ENCODE measurements around the gene OASL. TPM values are rescaled to one million over a fixed set of nuclear protein-coding genes. Genes with fewer than 3 reads are reported as not detected.
A peak's percentile ranks its signal among the peaks of the same experiment; 100 is the strongest.

Gene OASL
- total RNA-seq, 1 donor from 2014 or later, result 0.11 TPM

- Mint-ChIP-seq H3K9me3 (no peaks in the 10 kb centered on the region), H3K4me3 (no peak overlapping the region), H3K27ac (no peak overlapping the region), H3K36me3 (no peaks in the 10 kb centered on the region), H3K4me1 (no peaks in the 10 kb centered on the region), H3K27me3 (ENCODE audit: low read depth) (no peaks in the 10 kb centered on the region)
- TF ChIP-seq, protein P1, sequence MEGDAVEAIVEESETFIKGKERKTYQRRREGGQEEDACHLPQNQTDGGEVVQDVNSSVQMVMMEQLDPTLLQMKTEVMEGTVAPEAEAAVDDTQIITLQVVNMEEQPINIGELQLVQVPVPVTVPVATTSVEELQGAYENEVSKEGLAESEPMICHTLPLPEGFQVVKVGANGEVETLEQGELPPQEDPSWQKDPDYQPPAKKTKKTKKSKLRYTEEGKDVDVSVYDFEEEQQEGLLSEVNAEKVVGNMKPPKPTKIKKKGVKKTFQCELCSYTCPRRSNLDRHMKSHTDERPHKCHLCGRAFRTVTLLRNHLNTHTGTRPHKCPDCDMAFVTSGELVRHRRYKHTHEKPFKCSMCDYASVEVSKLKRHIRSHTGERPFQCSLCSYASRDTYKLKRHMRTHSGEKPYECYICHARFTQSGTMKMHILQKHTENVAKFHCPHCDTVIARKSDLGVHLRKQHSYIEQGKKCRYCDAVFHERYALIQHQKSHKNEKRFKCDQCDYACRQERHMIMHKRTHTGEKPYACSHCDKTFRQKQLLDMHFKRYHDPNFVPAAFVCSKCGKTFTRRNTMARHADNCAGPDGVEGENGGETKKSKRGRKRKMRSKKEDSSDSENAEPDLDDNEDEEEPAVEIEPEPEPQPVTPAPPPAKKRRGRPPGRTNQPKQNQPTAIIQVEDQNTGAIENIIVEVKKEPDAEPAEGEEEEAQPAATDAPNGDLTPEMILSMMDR (IDR thresholded peaks at IDR 0.05; ENCODE audit: unreplicated experiment), result no peak
- no peak for DNase-seq (ENCODE audit: low spot score in 2 of 2, unreplicated experiment in 2 of 2)
Observed at GRCh38 chr12:120972870-120973543, 66.0 kb downstream of the OASL start.

DNA sequence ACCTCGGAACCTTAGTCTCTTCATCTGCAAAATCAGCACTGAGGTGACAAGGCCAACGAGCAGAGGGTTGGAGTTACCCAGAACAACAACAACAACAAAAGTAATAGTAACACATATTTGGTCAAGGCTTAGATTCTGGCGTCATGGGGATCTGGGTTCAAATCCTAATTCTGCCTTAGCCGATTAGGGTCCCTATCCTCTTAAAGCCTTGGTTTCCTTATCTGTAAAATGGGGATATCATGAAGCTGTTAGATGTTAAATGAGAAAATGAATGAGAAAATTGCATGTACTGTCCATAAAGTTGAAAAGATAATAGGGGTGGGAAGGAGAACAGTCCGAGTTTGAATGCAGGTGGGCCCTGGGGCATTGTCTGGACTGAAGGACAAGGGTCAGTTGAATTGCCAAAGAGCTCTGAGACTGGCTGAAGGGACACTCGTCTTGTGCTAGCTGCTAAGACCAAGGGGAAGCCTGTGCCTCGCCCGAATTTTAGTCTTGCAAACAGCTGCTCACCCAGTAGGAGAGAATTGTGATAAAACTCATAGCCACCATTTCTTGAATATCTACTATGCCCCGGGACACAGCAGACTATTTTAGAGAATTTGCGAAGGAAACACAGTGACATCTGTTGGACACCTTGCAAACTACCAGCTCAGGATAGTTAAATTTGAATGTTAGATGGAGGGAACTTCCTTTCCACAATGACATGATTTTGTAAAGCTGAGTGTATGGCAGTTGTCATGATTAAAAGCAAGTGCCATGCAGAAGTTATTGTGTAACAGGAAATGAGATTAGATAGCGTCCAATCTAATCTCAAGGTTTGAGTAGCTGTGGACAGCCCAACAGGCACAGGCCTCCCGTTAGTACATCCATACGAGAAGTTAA is 67.5 kb downstream of the OASL start:
- no peak overlapping the region for H3K27ac Mint-ChIP-seq
- no peaks in the 10 kb centered on the region for H3K36me3 Mint-ChIP-seq
- TF ChIP-seq, protein P1 (IDR thresholded peaks at IDR 0.05; ENCODE audit: unreplicated experiment), result peak; percentile 60
- no peak overlapping the region for H3K4me3 Mint-ChIP-seq
- no peaks in the 10 kb centered on the region for H3K4me1 Mint-ChIP-seq
- no peaks in the 10 kb centered on the region for H3K9me3 Mint-ChIP-seq
- H3K27me3 Mint-ChIP-seq (ENCODE audit: low read depth), result no peaks in the 10 kb centered on the region
- DNase-seq (ENCODE audit: low spot score in 2 of 2, unreplicated experiment in 2 of 2), result no peak

- no peak overlapping the region for H3K4me3 Mint-ChIP-seq
- H3K36me3 Mint-ChIP-seq, result no peaks in the 10 kb centered on the region
- TF ChIP-seq, protein P1 (IDR thresholded peaks at IDR 0.05; ENCODE audit: unreplicated experiment), result no peak
- H3K27me3 Mint-ChIP-seq (ENCODE audit: low read depth), result no peaks in the 10 kb centered on the region
- DNase-seq (ENCODE audit: low spot score in 2 of 2, unreplicated experiment in 2 of 2), result no peak
- H3K9me3 Mint-ChIP-seq, result no peaks in the 10 kb centered on the region
- no peak overlapping the region for H3K27ac Mint-ChIP-seq
- no peaks in the 10 kb centered on the region for H3K4me1 Mint-ChIP-seq
Observed at GRCh38 chr12:120970310-120970709, 68.7 kb downstream of the OASL start.

Other genes with a start within 250 kb of the OASL start
- 75.6 to 83.4 TPM (median 79.8 TPM) in 3 replicates for gene SPPL3, start 134.9 kb downstream of the OASL start, total RNA-seq
- not detected in 3 replicates for gene HNF1A, start 60.7 kb downstream of the OASL start, total RNA-seq
- gene C12orf43, start 22.8 kb downstream of the OASL start, total RNA-seq, result 18.0 to 19.0 TPM (median 18.2 TPM) in 3 replicates
- gene P2RX7, start 93.6 kb upstream of the OASL start, total RNA-seq, result 0.40 to 0.75 TPM (median 0.50 TPM) in 3 replicates
- gene P2RX4, start 170.9 kb upstream of the OASL start, total RNA-seq, result 19.3 to 25.6 TPM (median 23.4 TPM) in 3 replicates